Measurements from ENCODE around the gene BLMH.

The BLMH gene

DNA sequence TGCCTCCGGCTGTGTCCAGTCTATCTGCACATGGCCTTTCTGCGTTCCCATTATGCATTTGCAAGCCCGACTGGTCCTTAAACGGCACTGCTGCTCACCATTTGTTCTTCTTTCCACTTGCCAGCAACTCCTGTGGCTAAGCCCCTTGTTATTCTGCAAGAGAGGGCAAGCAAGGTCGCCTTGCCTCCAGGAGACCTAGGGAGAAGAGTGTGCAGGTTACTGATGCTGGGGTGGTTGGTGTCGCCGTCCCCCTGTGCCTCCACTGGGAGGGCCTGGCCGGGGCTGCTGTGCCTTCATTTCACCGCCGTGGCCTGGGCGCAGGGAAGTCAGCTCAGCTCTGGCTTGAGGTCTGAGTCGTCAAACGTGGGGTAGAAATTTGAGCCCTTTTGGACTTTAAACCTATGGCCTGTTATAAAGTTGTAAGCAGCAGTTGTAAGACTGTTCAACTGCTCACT is 69.0 kb downstream of the BLMH start:
- in situ Hi-C loops (cut with MboI; ENCODE audit: low pct_unique_long_range_greater_than_20kb, low sequenced_read_pairs, unreplicated experiment), result no loop called here
- TF ChIP-seq, protein P1, sequence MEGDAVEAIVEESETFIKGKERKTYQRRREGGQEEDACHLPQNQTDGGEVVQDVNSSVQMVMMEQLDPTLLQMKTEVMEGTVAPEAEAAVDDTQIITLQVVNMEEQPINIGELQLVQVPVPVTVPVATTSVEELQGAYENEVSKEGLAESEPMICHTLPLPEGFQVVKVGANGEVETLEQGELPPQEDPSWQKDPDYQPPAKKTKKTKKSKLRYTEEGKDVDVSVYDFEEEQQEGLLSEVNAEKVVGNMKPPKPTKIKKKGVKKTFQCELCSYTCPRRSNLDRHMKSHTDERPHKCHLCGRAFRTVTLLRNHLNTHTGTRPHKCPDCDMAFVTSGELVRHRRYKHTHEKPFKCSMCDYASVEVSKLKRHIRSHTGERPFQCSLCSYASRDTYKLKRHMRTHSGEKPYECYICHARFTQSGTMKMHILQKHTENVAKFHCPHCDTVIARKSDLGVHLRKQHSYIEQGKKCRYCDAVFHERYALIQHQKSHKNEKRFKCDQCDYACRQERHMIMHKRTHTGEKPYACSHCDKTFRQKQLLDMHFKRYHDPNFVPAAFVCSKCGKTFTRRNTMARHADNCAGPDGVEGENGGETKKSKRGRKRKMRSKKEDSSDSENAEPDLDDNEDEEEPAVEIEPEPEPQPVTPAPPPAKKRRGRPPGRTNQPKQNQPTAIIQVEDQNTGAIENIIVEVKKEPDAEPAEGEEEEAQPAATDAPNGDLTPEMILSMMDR (IDR thresholded peaks at IDR 0.05; ENCODE audit: extremely low read depth, insufficient read depth, missing control alignments), result no peak
- no peak for DNase-seq (ENCODE audit: low spot score)

GRCh38 chr17:30222251-30222650 is 69.5 kb downstream of the BLMH start:
- TF ChIP-seq, protein P1 (IDR thresholded peaks at IDR 0.05; ENCODE audit: extremely low read depth, insufficient read depth, missing control alignments), result no peak
- in situ Hi-C loops (cut with MboI; ENCODE audit: low pct_unique_long_range_greater_than_20kb, low sequenced_read_pairs, unreplicated experiment), result no loop called here
- no peak for DNase-seq (ENCODE audit: low spot score)

- TF ChIP-seq, protein P1 (IDR thresholded peaks at IDR 0.05; ENCODE audit: extremely low read depth, insufficient read depth, missing control alignments), result no peak
- in situ Hi-C loops (cut with MboI; ENCODE audit: low pct_unique_long_range_greater_than_20kb, low sequenced_read_pairs, unreplicated experiment), result no loop called here
- no peak for DNase-seq (ENCODE audit: low spot score)
Measured at GRCh38 chr17:30221346-30221745, 70.4 kb downstream of the BLMH start.

DNA sequence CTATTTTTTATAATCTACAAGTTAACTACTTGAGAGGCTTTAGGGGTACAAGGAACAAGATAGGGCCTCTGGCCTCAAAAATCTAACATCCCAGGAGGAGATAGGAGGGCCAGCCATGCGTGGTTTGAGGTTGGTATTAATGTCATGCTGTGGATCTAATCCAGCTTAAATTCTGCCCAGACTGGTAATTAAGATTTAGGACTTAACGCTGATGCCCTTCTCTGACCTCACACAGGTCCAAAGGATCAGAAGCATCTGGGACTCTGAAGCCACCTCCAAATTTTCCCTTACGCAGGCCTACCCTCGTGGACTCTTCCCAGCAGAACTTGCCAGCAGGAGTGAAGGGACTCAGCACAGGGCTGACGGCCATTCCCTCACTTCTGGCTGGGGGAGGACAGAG is 71.3 kb downstream of the BLMH start:
- TF ChIP-seq, protein P1 (IDR thresholded peaks at IDR 0.05; ENCODE audit: extremely low read depth, insufficient read depth, missing control alignments), result no peak
- in situ Hi-C loops (cut with MboI; ENCODE audit: low pct_unique_long_range_greater_than_20kb, low sequenced_read_pairs, unreplicated experiment), result no loop called here
- DNase-seq (ENCODE audit: low spot score), result no peak

- TF ChIP-seq, protein P1 (IDR thresholded peaks at IDR 0.05; ENCODE audit: extremely low read depth, insufficient read depth, missing control alignments), result no peak
- in situ Hi-C loops (cut with MboI; ENCODE audit: low pct_unique_long_range_greater_than_20kb, low sequenced_read_pairs, unreplicated experiment), result no loop called here
- no peak for DNase-seq (ENCODE audit: low spot score)
Measured at GRCh38 chr17:30219833-30220232, 71.9 kb downstream of the BLMH start.

- in situ Hi-C loops (cut with MboI; ENCODE audit: low pct_unique_long_range_greater_than_20kb, low sequenced_read_pairs, unreplicated experiment), result no loop called here
- no peak for DNase-seq (ENCODE audit: low spot score)
- TF ChIP-seq, protein P1 (IDR thresholded peaks at IDR 0.05; ENCODE audit: extremely low read depth, insufficient read depth, missing control alignments), result no peak
Measured at GRCh38 chr17:30219315-30219714, 72.4 kb downstream of the BLMH start.

- peak; percentile 67 for DNase-seq (ENCODE audit: low spot score)
- TF ChIP-seq, protein P1 (IDR thresholded peaks at IDR 0.05; ENCODE audit: extremely low read depth, insufficient read depth, missing control alignments), result no peak
- in situ Hi-C loops (cut with MboI; ENCODE audit: low pct_unique_long_range_greater_than_20kb, low sequenced_read_pairs, unreplicated experiment), result no loop called here
Measured at GRCh38 chr17:30218799-30219198, 72.9 kb downstream of the BLMH start.
